Testis (tissue), 2 donors: Measurements from ENCODE around the gene FBN1.

Experiments used
- POLR2A ChIP-seq: fragments of 450-650 bp; IDR thresholded peaks from one replicate; pipeline ENCODE4 v1.6.1; 2017; ENCODE audit warnings: antibody characterized with exemption, mild to moderate bottlenecking, moderate library complexity
- TF ChIP-seq, protein P1 (sequence below), 3 experiments: fragments of 450-650 bp in 2 of 3; fragments of 200-600 bp in 1 of 3; sonication (generic) in 1 of 3; IDR thresholded peaks; one replicate each; pipeline ENCODE4 v1.5.1; 2016 to 2019; ENCODE audit warnings: antibody characterized with exemption in 3 of 3, mild to moderate bottlenecking in 2 of 3, moderate library complexity in 1 of 3

DNA sequence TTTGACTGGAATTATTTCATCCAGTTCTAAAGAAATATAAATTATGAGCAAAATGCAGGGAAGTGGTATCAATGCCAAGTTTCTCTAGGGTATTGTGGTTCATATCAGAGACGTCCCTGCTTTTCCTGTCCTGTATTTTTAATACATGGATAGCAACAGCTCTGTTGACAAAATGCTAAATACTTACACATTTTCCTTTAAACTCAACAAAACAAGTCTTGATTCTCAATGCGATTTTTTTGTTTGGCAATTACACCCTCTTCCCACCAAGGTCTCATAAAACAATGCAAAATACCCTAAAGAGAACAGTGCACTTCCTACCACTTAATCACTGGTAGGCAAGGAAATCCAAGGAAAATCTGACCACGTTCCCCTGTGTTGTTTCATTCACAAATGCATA, 194.3 kb downstream of the FBN1 start:
- TF ChIP-seq, protein P1, sequence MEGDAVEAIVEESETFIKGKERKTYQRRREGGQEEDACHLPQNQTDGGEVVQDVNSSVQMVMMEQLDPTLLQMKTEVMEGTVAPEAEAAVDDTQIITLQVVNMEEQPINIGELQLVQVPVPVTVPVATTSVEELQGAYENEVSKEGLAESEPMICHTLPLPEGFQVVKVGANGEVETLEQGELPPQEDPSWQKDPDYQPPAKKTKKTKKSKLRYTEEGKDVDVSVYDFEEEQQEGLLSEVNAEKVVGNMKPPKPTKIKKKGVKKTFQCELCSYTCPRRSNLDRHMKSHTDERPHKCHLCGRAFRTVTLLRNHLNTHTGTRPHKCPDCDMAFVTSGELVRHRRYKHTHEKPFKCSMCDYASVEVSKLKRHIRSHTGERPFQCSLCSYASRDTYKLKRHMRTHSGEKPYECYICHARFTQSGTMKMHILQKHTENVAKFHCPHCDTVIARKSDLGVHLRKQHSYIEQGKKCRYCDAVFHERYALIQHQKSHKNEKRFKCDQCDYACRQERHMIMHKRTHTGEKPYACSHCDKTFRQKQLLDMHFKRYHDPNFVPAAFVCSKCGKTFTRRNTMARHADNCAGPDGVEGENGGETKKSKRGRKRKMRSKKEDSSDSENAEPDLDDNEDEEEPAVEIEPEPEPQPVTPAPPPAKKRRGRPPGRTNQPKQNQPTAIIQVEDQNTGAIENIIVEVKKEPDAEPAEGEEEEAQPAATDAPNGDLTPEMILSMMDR (IDR thresholded peaks at IDR 0.05), result no peak
- no peak for TF ChIP-seq POLR2A
